NCI-H1092 (cell line): ENCODE data around the gene PDGFRB.

Experiments
- DNase-seq: peaks from one replicate; lab custom pipeline; 2025; lab: John Stamatoyannopoulos, UW

PDGFRB gene

DNA sequence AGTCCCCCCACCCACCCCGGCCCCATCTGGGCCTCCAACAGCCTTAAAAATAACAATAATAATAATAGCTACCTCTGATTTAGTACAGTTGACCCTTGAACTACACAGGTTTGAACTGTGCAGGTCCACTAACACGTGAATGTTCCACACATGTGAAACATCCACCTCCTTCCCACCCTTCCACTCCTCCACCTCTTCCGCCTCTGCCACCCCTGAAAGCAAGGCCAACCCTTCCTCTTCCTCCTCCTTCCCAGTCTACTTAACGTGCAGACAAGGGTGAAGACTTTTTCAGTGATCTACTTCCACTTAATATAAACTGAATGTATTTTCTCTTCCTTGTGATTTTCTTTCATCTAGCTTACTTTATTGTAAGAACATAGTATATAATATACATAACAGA is 10.8 kb downstream of the PDGFRB start:
- DNase-seq = no peak

- DNase-seq = no peak
Observed at GRCh38 chr5:150144246-150144801, 11.3 kb downstream of the PDGFRB start.

DNA sequence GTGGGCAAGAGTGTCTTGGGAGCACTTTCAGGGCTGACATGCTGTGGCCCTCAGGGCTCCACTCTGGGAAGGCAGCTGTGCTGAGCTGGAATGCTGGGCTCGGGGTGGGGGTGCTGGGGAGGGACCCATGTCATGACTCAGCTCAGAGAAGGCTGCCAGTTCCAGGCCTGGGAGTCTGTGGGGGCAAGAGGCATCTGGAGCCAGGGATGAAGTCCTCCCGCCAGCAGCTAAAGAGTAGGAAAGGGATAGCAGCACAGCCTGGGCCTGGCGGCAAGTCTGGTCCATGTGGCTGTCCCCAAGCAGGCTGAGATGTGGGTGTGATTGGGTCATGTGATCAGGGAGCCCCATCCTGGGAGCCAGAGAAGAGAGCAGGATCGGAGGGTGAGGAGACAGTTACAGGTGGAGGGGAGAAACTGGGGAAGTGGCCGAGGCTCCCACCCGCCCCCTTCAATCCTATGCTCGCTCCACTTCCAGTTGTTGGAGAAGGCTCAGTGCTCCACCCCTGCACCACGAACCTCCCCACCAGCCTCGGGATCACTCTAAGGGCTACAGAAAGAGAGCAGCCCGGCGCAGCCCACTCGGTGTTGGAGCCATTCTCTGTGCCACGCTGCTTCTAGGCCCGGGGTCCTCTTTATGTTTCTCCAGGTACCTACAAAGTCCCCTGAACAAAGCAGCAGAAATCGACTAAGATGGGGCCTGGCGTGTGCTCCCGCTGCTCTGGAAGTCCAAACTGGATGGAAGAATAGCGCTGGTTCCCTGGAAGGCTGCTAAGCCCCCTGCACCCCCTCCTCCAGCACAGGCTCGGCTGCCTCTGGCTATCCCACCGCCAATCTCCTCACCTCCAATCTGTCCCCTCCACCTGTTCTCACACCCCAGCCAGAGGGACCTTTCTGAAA is 12.0 kb downstream of the PDGFRB start:
- DNase-seq = no peak

- DNase-seq = no peak
Observed at GRCh38 chr5:150142959-150143349, 12.7 kb downstream of the PDGFRB start.

- DNase-seq = no peak
Observed at GRCh38 chr5:150142185-150142958, 13.3 kb downstream of the PDGFRB start.

DNA sequence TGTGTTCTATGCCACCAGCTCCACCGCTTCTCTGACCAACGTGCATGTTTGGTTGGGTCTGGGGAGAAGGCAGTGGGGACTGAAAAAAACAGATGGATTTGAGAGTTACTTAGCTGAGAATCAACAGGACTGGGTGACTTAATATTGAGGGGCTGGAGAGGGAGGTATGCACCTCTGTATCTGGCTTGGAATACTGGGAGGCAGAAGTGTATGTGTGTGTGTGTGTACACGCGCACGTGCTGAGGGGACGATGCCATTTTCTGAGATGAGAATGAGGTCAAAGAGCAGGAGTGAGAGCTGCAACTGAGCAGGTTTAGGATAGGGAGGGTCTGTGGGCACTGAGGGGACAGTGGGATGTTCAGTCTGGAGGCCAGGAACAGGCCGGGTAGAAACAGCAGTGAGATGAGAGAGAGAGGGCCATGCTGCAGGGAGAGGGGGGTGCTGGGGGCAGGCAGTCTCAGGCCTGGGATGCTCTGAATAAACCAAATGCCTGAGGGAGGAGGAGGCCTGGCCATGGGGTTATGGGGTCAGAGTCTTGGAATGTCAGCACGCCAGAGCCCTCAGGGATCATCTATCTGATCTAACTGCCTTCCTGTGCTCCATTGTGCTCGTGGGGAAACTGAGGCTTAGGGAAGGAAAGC is 14.0 kb downstream of the PDGFRB start:
- DNase-seq = no peak

DNA sequence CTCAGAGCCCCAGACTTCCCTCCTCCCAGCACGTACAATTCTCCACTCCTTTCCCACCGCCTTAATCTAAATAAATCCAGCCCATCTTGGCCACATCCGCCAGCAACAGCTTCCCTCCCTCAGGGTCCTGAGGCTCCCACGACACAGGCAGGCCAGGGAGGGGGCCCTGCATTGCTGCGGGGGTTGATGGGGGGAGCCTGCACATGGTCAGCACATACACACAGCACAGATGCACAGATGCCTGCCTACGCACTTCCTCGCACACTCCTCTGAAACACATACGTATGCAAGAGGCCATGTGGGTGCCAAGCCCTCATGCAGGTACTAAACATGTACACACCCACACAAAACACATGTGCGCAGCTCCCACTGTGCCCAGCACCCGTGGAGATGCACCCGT is 14.8 kb downstream of the PDGFRB start:
- no peak for DNase-seq

DNA sequence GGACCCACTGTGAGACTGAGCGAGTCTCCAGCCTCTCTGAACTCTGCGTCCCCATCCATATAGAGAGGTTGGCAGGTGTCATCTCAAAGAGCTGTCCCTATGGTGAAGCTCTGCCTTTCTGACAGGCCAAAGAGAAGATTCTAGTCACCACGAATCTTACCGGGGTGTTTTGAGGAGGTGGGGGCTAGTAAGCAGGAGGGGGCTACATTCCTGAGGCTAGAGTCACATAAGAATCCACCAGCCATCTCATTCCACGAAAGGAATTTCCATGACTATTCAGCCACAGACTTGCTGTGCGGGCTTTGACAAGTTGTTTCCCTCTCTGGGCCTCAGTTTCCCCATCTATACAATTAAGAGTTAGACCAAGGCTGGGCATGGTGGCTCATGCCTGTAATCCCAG is 16.3 kb downstream of the PDGFRB start:
- no peak for DNase-seq

DNA sequence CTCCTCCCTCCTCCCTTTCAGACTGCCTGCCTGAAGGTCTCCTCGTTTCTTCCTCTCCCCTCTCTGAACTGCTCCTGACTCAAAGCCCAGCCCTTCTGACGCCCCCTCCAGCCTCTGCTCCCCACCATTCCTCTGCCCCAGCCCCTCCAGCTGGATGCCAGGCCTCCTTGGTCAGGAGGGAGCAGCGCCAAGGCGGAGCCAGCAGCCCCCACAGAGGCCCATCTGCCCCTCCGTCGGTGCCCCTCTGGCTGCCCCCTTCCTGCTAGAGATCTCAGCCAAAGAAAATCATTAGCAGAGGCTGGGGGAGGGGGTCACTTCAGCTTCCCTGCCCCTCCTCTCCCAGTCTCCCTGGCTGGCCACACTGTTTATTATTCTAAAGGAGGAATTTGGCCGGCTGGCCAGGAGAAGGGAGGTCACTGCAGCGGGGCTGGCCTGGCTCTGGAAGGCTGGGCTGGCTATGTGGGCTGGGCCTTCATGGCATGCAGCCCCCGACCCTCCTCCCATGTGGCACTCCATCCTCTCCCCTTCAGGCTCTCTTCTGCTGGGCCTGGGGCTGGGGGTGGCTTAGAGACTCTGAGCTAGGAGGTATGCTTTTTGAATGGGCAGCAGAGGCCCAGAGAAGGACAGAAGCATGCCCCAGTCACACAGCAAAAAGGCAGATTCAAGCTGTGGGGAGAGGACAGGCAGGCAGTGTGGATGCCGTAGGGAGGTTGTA is 16.9 kb downstream of the PDGFRB start:
- no peak for DNase-seq

DNA sequence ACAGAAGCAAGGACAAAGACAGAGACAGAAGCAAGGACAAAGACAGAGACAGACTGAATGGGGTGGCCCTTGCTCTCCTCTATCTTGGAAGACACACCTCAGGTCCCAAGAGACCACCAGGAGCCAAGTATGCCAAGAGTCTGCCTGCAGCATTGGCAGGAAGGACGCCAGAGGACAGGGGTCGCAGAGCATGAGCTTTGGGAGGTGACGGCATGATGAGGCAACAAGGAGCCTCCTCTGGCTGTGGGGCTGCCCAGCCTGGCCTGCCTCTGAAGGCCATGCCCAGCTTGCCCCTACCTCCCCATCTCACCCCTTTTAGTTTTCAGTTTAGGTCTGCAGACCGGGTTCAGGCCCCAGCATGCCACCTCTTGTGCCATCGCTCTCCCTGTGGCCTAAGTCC is 17.6 kb downstream of the PDGFRB start:
- DNase-seq = no peak

DNA sequence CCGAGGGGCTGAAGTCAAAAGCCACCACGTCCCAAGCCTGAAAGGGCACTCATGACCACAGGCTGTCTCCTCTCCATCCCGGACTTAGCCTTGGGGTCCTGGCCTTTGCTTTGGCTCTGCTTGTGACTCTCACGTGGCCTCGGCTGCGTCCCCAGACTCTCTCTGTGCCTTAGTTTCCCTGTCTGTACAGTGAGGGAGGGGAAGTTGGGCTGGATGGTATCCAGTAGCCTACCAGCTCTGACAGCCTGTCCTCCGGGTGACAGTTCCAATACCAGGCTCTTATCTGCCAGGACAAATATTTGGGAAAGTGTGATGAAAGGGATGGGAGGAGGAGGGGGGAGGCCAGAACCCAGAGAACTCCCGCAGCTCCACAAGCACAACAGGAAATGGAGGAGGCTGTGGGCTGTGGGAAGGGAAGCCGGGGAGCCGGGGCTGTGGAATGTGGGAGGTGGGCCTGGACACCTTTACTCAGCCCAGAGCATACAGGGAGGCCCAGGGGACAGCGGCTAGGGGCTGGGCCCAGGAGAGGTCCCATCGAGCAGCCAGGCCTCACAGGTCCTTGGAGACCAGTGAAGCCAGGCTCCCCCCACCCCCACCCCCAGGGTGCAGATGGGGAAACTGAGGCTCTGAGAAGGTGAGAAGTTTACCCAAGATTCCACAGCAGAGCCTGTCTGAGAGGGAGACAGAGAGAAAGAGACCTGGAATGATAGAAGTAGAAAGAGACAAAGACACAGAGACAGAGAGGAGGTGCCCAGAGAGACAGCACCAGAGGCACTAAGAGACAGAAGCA is 18.3 kb downstream of the PDGFRB start:
- DNase-seq = no peak

DNA sequence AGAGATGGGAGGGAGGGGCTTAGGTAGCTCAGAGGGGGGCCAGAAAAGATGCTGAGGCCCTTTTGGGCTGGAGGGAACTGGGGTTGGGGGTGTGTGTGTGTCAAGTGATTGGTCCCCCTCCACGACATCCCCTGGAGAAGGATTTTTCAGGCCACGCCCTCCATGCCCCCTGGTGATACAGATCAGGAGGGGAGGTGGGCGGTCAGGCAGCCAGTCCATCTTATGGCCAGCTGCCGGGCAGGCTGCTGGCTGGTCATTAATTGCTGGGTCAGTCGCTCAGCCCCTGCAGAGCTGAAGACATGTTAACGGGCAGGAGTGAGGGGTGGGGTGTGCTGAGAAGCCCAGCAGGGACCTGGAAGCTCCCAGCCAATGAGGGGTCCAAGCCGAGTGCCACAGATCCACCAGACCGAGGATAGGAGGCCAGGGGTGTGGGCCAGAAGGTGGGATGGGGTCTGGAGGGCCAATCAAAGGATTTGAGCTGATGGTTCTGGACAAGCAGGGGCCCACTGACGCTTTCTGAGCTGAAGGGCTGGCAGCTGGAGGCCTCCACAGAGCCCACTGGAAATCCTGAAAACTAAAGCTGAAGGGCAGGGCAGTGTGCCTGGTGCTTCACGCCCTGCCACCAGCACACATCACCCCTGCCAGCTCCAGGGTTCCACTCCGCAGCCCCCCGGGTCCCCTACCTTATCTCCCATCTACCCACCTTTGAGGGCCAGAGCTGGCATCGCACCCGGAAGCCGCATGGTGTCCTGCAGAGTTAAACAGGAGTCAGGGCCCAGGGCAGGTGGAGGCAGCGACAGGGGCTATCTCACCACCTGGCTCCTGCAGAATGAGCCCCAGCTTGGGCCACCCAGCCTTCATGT is 19.1 kb downstream of the PDGFRB start:
- DNase-seq = no peak

GRCh38 chr5:150135557-150136304 is 19.9 kb downstream of the PDGFRB start:
- DNase-seq = no peak

DNA sequence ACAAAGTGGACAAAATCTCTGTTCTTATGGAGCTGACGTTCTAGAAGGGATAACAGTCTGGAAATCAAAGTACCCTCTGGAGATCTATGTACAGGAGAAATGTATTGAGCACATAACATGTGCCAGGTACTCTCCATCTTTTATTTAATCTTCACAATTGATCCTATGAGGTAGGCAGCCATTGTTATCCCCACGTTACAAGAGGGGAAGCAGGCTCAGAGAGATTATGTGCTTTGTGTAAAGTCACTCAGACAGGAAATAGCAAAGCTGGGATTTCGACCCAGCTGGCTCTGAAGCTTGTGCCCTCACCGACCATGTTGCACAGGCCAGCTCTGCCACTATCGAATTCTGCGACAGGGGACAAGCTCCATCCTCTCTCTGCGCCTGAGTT is 21.5 kb downstream of the PDGFRB start:
- DNase-seq = no peak

- no peak for DNase-seq
Observed at GRCh38 chr5:150133581-150134197, 22.0 kb downstream of the PDGFRB start.

GRCh38 chr5:150132740-150133139 is 22.9 kb downstream of the PDGFRB start:
- no peak for DNase-seq

- no peak for DNase-seq
Observed at GRCh38 chr5:150131978-150132694, 23.5 kb downstream of the PDGFRB start.

DNA sequence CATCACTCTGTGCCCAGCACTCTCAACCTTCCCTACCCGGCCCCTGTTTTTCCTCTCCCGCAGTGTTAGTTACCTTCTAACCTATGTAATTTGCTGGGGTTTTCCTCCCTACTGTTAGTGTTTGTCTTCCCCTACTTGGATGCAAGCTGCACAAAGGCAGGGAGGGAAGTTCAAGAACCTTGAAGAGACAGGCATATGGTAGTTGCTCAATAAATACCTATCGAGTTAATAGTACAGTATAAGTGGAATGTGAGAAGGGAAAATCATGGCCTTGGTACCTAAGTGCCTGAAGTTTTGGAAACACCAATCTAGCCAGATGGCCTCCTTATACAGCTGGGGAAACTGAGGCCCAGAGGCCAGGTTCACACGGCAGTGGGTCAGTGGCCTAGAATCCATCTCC is 24.2 kb downstream of the PDGFRB start:
- DNase-seq = no peak
